HEK293 (cell line): ENCODE measurements around the gene ITIH5.

Source experiments
- CTCF ChIP-seq: fragments of 450-650 bp; formaldehyde crosslinking; IDR thresholded peaks from 2 replicates; pipeline ENCODE4 v1.5.1; 2016; ENCODE audit warnings: missing biosample characterization, missing genetic modification characterization
- GLI2 ChIP-seq: fragments of 450-650 bp; formaldehyde crosslinking; IDR thresholded peaks from 2 replicates; pipeline ENCODE4; 2017; ENCODE audit warnings: missing biosample characterization, missing genetic modification characterization, low read depth, borderline replicate concordance
- REST ChIP-seq: fragments of 450-650 bp; formaldehyde crosslinking; IDR thresholded peaks from 2 replicates; pipeline ENCODE4 v1.5.1; 2016; ENCODE audit warnings: missing biosample characterization, missing genetic modification characterization
- TCF7L2 ChIP-seq: IDR thresholded peaks from 2 replicates; pipeline ENCODE4 v1.6.1; 2011; ENCODE audit warnings: low read depth, mild to moderate bottlenecking, inconsistent platforms, low read length, moderate library complexity, borderline replicate concordance
- ZBTB20 ChIP-seq: fragments of 450-650 bp; formaldehyde crosslinking; IDR thresholded peaks from 2 replicates; pipeline ENCODE4 v1.5.1; 2016; ENCODE audit warnings: missing biosample characterization, missing genetic modification characterization
- ZBTB7A ChIP-seq: fragments of 450-650 bp; formaldehyde crosslinking; IDR thresholded peaks from 2 replicates; pipeline ENCODE4 v1.5.1; 2016; ENCODE audit warnings: low read depth, missing biosample characterization, missing genetic modification characterization
- ZFP37 ChIP-seq: fragments of 450-650 bp; formaldehyde crosslinking; IDR thresholded peaks from 2 replicates; pipeline ENCODE4 v1.5.1; 2016; ENCODE audit warnings: missing biosample characterization, missing genetic modification characterization
- ZNF239 ChIP-seq: fragments of 450-650 bp; formaldehyde crosslinking; IDR thresholded peaks from 2 replicates; pipeline ENCODE4 v1.5.1; 2016; ENCODE audit warnings: missing biosample characterization, missing genetic modification characterization
- ZNF248 ChIP-seq: fragments of 450-650 bp; formaldehyde crosslinking; IDR thresholded peaks from 2 replicates; pipeline ENCODE4 v1.5.1; 2017; ENCODE audit warnings: missing biosample characterization, missing genetic modification characterization

GRCh38 chr10:7512487-7512886, 154.3 kb downstream of the ITIH5 start:
- TF ChIP-seq CTCF (tag by site-specific recombination) = no peak
- TF ChIP-seq REST = no peak
- no peak for TF ChIP-seq ZFP37 (tag by site-specific recombination)
- TF ChIP-seq ZBTB7A = no peak
- TF ChIP-seq ZBTB20 = no peak
- no peak for TF ChIP-seq ZNF239
- TF ChIP-seq ZNF248 (tag by site-specific recombination) = no peak
- no peak for TF ChIP-seq GLI2 (tag by site-specific recombination)
- no peak for TF ChIP-seq TCF7L2
